ENCODE data around the gene FAM3A. TPM values are rescaled to one million over a fixed set of nuclear protein-coding genes. Genes with fewer than 3 reads are reported as not detected.
A peak's percentile ranks its signal among the peaks of the same experiment; 100 is the strongest.

The FAM3A gene
- total RNA-seq, 1 experiment from 2014 or later, result 36.8 TPM

DNA sequence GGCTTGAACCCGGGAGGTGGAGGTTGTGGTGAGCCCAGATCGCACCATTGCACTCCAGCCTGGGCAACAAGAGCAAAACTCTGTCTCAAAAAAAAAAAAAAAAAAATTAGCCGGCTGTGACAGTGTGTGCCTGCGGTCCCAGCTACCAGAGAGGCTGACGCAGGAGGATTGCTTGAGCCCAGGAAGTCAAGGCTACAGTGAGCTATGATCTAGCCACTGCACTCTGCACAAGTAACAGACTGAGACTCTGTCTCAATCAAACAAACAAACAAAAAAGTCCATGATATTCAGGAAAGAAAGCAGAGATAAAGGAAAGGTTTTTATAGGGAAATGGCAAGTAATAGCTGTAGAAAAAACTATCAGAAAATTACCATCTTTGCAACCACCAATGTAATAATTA lies 34.8 kb downstream of the FAM3A start:
- BruUV-seq (replicated peaks), result no TSS peak
- Mint-ChIP-seq H3K36me3 (ENCODE audit: insufficient read depth, unreplicated experiment) (peaks cover 53% of the 10 kb centered on the region), H3K27me3 (ENCODE audit: unreplicated experiment) (no peaks in the 10 kb centered on the region), H3K9me3 (ENCODE audit: low read depth, unreplicated experiment) (no peaks in the 10 kb centered on the region), H3K4me3 (ENCODE audit: low read depth, unreplicated experiment) (no peak overlapping the region), H3K27ac (ENCODE audit: unreplicated experiment) (no peak overlapping the region), H3K4me1 (ENCODE audit: low read depth, unreplicated experiment) (no peaks in the 10 kb centered on the region)
- TF ChIP-seq CTCF (IDR thresholded peaks at IDR 0.05; ENCODE audit: unreplicated experiment), result no peak
- CTCF ChIA-PET, result no interaction called here
- DNase-seq, result no peak
- intact Hi-C loops (cut with micrococcal nuclease; ENCODE audit: unreplicated experiment), result no loop called here

DNA sequence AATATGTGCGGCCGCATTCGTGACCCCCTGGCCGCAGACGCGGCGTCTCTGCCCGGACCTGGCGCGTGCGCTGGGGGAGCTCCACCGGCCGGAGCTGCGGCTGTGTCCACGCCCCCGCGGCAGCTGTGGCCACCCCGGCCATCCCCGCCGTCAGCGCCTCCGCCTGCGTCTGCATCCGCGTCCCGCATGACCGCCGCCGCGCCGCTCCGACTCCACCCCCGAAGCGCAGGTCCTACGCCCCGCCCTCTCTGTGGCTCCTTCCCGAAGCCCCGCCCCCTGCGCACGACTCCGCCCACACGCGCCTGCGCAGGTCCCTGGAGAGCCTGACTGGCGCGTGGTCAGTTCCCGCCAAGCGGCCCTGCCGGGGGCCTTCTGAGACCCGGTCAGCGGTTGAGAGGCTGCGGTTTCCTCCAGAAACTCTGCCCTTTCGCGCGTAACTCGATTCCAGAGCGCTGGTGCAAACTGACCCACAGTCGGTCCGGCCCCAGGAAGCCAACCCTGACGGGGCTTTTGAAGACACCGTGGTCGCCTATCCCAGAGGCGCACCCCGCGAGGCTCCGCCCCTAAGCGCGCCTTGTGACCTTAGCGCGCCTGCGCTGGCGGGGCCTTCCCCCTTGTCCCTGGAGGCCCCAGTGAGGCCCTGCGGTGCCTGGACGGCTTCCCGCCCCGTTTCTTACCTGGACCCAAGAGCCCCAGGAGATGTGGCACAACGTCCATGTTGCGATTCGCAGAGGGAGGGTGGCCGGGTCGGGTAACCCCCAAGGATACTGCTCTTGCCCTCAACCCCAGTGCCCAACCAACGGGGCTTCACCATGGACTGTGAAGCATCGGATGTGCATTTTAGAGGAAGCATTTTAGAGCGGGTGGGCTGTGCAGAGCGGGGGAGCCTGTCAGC lies 37.1 kb downstream of the FAM3A start, which contains the start of gene LAGE3:
Gene LAGE3 (minus strand): TSS at position 554 of the 895 bp plus-strand sequence. CDS start 366 bp downstream, at position 188.
- peak; percentile 98 for DNase-seq
- Mint-ChIP-seq H3K4me1 (ENCODE audit: low read depth, unreplicated experiment) (no peaks in the 10 kb centered on the region), H3K4me3 (ENCODE audit: low read depth, unreplicated experiment) (peak within 1 kb of the TSS; percentile 74), H3K27ac (ENCODE audit: unreplicated experiment) (peak within 1 kb of the TSS; percentile 66), H3K27me3 (ENCODE audit: unreplicated experiment) (no peaks in the 10 kb centered on the region), H3K9me3 (ENCODE audit: low read depth, unreplicated experiment) (no peaks in the 10 kb centered on the region), H3K36me3 (ENCODE audit: insufficient read depth, unreplicated experiment) (peaks cover 51% of the 10 kb centered on the region)
- intact Hi-C loops (cut with micrococcal nuclease; ENCODE audit: unreplicated experiment), result no loop called here
- TF ChIP-seq CTCF (IDR thresholded peaks at IDR 0.05; ENCODE audit: unreplicated experiment), result no peak
- no TSS peak for BruUV-seq (replicated peaks)
- CTCF ChIA-PET, result no interaction called here

- TSS peak; percentile 91 for BruUV-seq (replicated peaks)
- Mint-ChIP-seq H3K27ac (ENCODE audit: unreplicated experiment) (no peak overlapping the region), H3K36me3 (ENCODE audit: insufficient read depth, unreplicated experiment) (peaks cover 44% of the 10 kb centered on the region), H3K9me3 (ENCODE audit: low read depth, unreplicated experiment) (no peaks in the 10 kb centered on the region), H3K4me1 (ENCODE audit: low read depth, unreplicated experiment) (no peaks in the 10 kb centered on the region), H3K4me3 (ENCODE audit: low read depth, unreplicated experiment) (peak overlapping the region; percentile 74), H3K27me3 (ENCODE audit: unreplicated experiment) (no peaks in the 10 kb centered on the region)
- intact Hi-C loops (cut with micrococcal nuclease; ENCODE audit: unreplicated experiment), result no loop called here
- CTCF ChIA-PET, result interaction anchor here (0.5 to 0.7 kb wide), 2 partner anchors 17 to 155 kb away, joined by 3 to 4 read pairs; no protein-coding TSS in a partner anchor
- DNase-seq, result no peak
- TF ChIP-seq CTCF (IDR thresholded peaks at IDR 0.05; ENCODE audit: unreplicated experiment), result no peak
Observed at GRCh38 chrX:154477891-154478477, 38.0 kb downstream of the FAM3A start.

DNA sequence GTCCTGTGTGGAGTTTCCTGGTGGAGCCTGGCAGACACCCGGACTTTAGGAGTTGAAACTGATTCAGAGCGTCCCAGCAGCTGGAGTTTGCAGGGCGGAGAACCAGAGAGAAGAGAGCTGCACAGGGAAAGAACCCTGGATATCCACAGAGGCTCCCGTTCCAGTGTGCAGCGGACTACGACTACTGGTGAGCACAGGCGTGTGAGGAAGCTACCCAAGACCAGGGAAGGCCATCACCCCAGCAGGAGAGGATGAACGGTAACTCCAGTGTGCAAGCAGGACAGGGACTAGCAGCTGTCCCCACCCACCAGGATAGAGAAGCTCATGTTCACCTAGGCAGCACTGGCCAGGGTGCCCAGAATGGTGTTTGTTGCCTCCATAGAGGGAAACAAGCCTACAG lies 39.2 kb downstream of the FAM3A start:
- no peak for TF ChIP-seq CTCF (IDR thresholded peaks at IDR 0.05; ENCODE audit: unreplicated experiment)
- no TSS peak for BruUV-seq (replicated peaks)
- DNase-seq, result no peak
- H3K4me1 Mint-ChIP-seq (ENCODE audit: low read depth, unreplicated experiment), result no peaks in the 10 kb centered on the region
- CTCF ChIA-PET, result no interaction called here
- no peak overlapping the region for H3K27ac Mint-ChIP-seq (ENCODE audit: unreplicated experiment)
- H3K9me3 Mint-ChIP-seq (ENCODE audit: low read depth, unreplicated experiment), result no peaks in the 10 kb centered on the region
- no peaks in the 10 kb centered on the region for H3K27me3 Mint-ChIP-seq (ENCODE audit: unreplicated experiment)
- H3K4me3 Mint-ChIP-seq (ENCODE audit: low read depth, unreplicated experiment), result no peak overlapping the region
- intact Hi-C loops (cut with micrococcal nuclease; ENCODE audit: unreplicated experiment), result no loop called here
- H3K36me3 Mint-ChIP-seq (ENCODE audit: insufficient read depth, unreplicated experiment), result peaks cover 41% of the 10 kb centered on the region
